HepG2 (cell line): ENCODE data around the gene SPDYE6. TPM values are rescaled to one million over a fixed set of nuclear protein-coding genes. Genes with fewer than 3 reads are reported as not detected.

ENCODE experiments used
- ARNT2 ChIP-seq: sonication (generic); formaldehyde crosslinking; IDR thresholded peaks from 2 replicates; pipeline ENCODE4 v1.8.0; 2022; ENCODE audit warnings: mild to moderate bottlenecking, low read depth, missing genetic modification reagents, moderate library complexity
- ASH2L ChIP-seq: fragments of 300-600, 200-600 bp; sonication (generic); IDR thresholded peaks from 2 replicates; pipeline ENCODE4 v1.7.0; 2017; ENCODE audit warnings: low read depth, mild to moderate bottlenecking, moderate library complexity, mixed read lengths, low read length; ENCODE audit not compliant: insufficient read length
- CEBPG ChIP-seq: IDR thresholded peaks from 2 replicates; pipeline ENCODE4 v1.6.1; 2016
- CREM ChIP-seq, 2 experiments: sonication (generic) in 1 of 2; formaldehyde crosslinking in 1 of 2; IDR thresholded peaks; 2 replicates each; pipeline versions ENCODE4 v1.4.0 to v1.6.1; 2016 to 2020; ENCODE audit warnings: antibody characterized with exemption in 1 of 2, mild to moderate bottlenecking in 1 of 2, missing genetic modification reagents in 1 of 2
- CSRNP1 ChIP-seq: sonication (generic); formaldehyde crosslinking; IDR thresholded peaks from 2 replicates; pipeline ENCODE4 v1.8.1; 2023; ENCODE audit warnings: mild to moderate bottlenecking, missing genetic modification reagents
- EHMT2 ChIP-seq: fragments of 200-600 bp; sonication (generic); IDR thresholded peaks from 2 replicates; pipeline ENCODE4 v1.7.0; 2017; ENCODE audit warnings: antibody characterized with exemption, low read depth, low read length, borderline replicate concordance
- HDAC2 ChIP-seq: sonication (generic); formaldehyde crosslinking; IDR thresholded peaks from 2 replicates; pipeline ENCODE4 v1.4.0; 2020; ENCODE audit warnings: missing genetic modification reagents
- HMG20A ChIP-seq: IDR thresholded peaks from 2 replicates; pipeline ENCODE4 v1.6.1; 2016; ENCODE audit warnings: borderline replicate concordance
- ISX ChIP-seq: sonication (generic); formaldehyde crosslinking; conservative IDR thresholded peaks from 2 replicates; pipeline ENCODE4 v1.5.0; 2020; ENCODE audit warnings: missing genetic modification reagents
- JDP2 ChIP-seq: sonication (generic); formaldehyde crosslinking; IDR thresholded peaks from 2 replicates; pipeline ENCODE4 v1.8.1; 2022; ENCODE audit warnings: missing genetic modification reagents, borderline replicate concordance
- JUNB ChIP-seq: sonication (generic); formaldehyde crosslinking; IDR thresholded peaks from 2 replicates; pipeline ENCODE4 v1.8.0; 2022; ENCODE audit warnings: missing genetic modification reagents, mild to moderate bottlenecking, borderline replicate concordance
- NAIF1 ChIP-seq: sonication (generic); formaldehyde crosslinking; IDR thresholded peaks from 2 replicates; pipeline ENCODE4 v1.5.0; 2020; ENCODE audit warnings: mild to moderate bottlenecking, missing genetic modification reagents, borderline replicate concordance
- NPAS2 ChIP-seq: sonication (generic); formaldehyde crosslinking; IDR thresholded peaks from 2 replicates; pipeline ENCODE4 v1.8.0; 2022; ENCODE audit warnings: mild to moderate bottlenecking, missing genetic modification reagents, borderline replicate concordance
- PATZ1 ChIP-seq: sonication (generic); formaldehyde crosslinking; IDR thresholded peaks from 2 replicates; pipeline ENCODE4 v1.4.0; 2020; ENCODE audit warnings: missing genetic modification reagents
- PLRG1 ChIP-seq: fragments of 450-650 bp; conservative IDR thresholded peaks from 2 replicates; pipeline ENCODE4 v1.6.1; 2016
- REPIN1 ChIP-seq: sonication (generic); formaldehyde crosslinking; IDR thresholded peaks from 2 replicates; pipeline ENCODE4 v1.8.0; 2022; ENCODE audit warnings: missing genetic modification reagents, low read depth, mild to moderate bottlenecking, borderline replicate concordance
- SATB2 ChIP-seq: sonication (generic); formaldehyde crosslinking; IDR thresholded peaks from 2 replicates; pipeline ENCODE4 v1.5.0; 2020; ENCODE audit warnings: missing genetic modification reagents
- ZBTB37 ChIP-seq: sonication (generic); formaldehyde crosslinking; IDR thresholded peaks from 2 replicates; pipeline ENCODE4 v1.4.0; 2020; ENCODE audit warnings: mild to moderate bottlenecking, missing genetic modification reagents
- ZBTB7B ChIP-seq: sonication (generic); formaldehyde crosslinking; IDR thresholded peaks from 2 replicates; pipeline ENCODE4 v1.4.0; 2020; ENCODE audit warnings: missing genetic modification reagents
- ZBTB8A ChIP-seq: sonication (generic); formaldehyde crosslinking; IDR thresholded peaks from 2 replicates; pipeline ENCODE4 v1.4.0; 2020; ENCODE audit warnings: mild to moderate bottlenecking, low read depth, missing genetic modification reagents, borderline replicate concordance
- ZNF317 ChIP-seq: sonication (generic); formaldehyde crosslinking; IDR thresholded peaks from 2 replicates; pipeline ENCODE4 v1.5.0; 2020; ENCODE audit warnings: mild to moderate bottlenecking, missing genetic modification reagents
- ZNF766 ChIP-seq: sonication (generic); formaldehyde crosslinking; IDR thresholded peaks from 2 replicates; pipeline ENCODE4 v1.5.0; 2020; ENCODE audit warnings: missing genetic modification reagents, borderline replicate concordance
- ZNF781 ChIP-seq: sonication (generic); formaldehyde crosslinking; IDR thresholded peaks from 2 replicates; pipeline ENCODE4 v1.5.1; 2020; ENCODE audit warnings: borderline replicate concordance, mild to moderate bottlenecking, missing genetic modification reagents; ENCODE audit errors: not compliant biosample characterization
- ZNF879 ChIP-seq: sonication (generic); formaldehyde crosslinking; IDR thresholded peaks from 2 replicates; pipeline ENCODE4 v1.8.1; 2023; ENCODE audit warnings: missing genetic modification reagents
- polyA plus RNA-seq, 8 experiments: library from polyadenylated mRNA; depleted of rRNA in 3 of 8; stranded (reverse) in 7 of 8; unstranded in 1 of 8; fragments of >200 nt; fragmentation: Illumina TruSeq in 4 of 8; extraction: Trizol in 4 of 8; gene quantifications; 2 replicates each; pipeline versions ENCODE4 v1.2.1 to v1.2.3, GENCODE V29; 2011 to 2016; ENCODE audit warnings: low read depth in 4 of 8, missing spikeins in 1 of 8, mixed read lengths in 1 of 8; ENCODE audit not compliant: insufficient read depth in 1 of 8
- total RNA-seq, 5 experiments: library from RNA; depleted of rRNA; stranded (reverse); fragments of >200 nt; fragmentation: Illumina TruSeq; extraction: Trizol; gene quantifications; 2 replicates each; pipeline ENCODE4 v1.2.3, GENCODE V29; 2016; ENCODE audit warnings: low read depth in 1 of 5

The SPDYE6 gene
- total and polyA plus RNA-seq, 2 of the 13 experiments (the other 11 are each of a cell fraction or from before 2014, with no cell fraction given), result 0.07 TPM; not detected in 1

- TF ChIP-seq ISX (CRISPR knock-in tag) (no peak), ARNT2 (CRISPR knock-in tag) (no peak; the same call in 1 of the 2 replicates), ZNF766 (CRISPR knock-in tag) (0 out of 2 replicates have a peak, but pooled peaks have one; percentile 25), ZNF781 (CRISPR knock-in tag) (no peak), CEBPG (CRISPR knock-in tag) (peak; percentile 57; the same call in 1 of the 2 replicates), HMG20A (CRISPR knock-in tag) (no peak), ZBTB37 (no peak), EHMT2 (no peak), ASH2L (peak; percentile 55), ZBTB8A (CRISPR knock-in tag) (no peak; the same call in 1 of the 2 replicates), PLRG1 (no peak), SATB2 (CRISPR knock-in tag) (no peak), NAIF1 (CRISPR knock-in tag) (no peak), JUNB (no peak), CREM (IDR thresholded peaks at IDR 0.05) (peak; percentile 99), CREM (CRISPR knock-in tag; IDR thresholded peaks at IDR 0.05) (peak; percentile 85), PATZ1 (CRISPR knock-in tag) (no peak), ZNF879 (CRISPR knock-in tag) (no peak), ZNF317 (CRISPR knock-in tag) (no peak), NPAS2 (CRISPR knock-in tag) (no peak), REPIN1 (CRISPR knock-in tag) (no peak), ZBTB7B (CRISPR knock-in tag) (no peak), CSRNP1 (CRISPR knock-in tag) (no peak), HDAC2 (CRISPR knock-in tag) (no peak), JDP2 (CRISPR knock-in tag) (no peak)
Observed at GRCh38 chr7:102395873-102396709, 39.8 kb upstream of the SPDYE6 start, which contains the start of gene PRKRIP1 (continued).
